Smooth muscle cell (in vitro differentiated cells): Measurements from ENCODE around the gene MCM3AP. TPM values are rescaled to one million over a fixed set of nuclear protein-coding genes. Genes with fewer than 3 reads are reported as not detected.

Experiments
- DNase-seq: peaks from one replicate; lab custom pipeline; 2025; ENCODE audit not compliant: unreplicated experiment; lab: John Stamatoyannopoulos, UW
- H2AFZ ChIP-seq: fragments of 200-600 bp; sonication (generic); 2 replicates; pipeline ENCODE4 v1.6.0; 2016; ENCODE audit warnings: antibody characterized with exemption, low read depth, mild to moderate bottlenecking
- H3F3A ChIP-seq: fragments of 200-600 bp; sonication (generic); 2 replicates; pipeline ENCODE4 v1.6.0; 2017; ENCODE audit warnings: antibody characterized with exemption, low read depth
- H3K27ac ChIP-seq: fragments of 200-600 bp; sonication (generic); 2 replicates; pipeline ENCODE4 v1.5.1; 2016; ENCODE audit warnings: low read depth, mild to moderate bottlenecking
- H3K27me3 ChIP-seq: fragments of 200-600 bp; sonication (generic); 2 replicates; pipeline ENCODE4 v1.6.1; 2016; ENCODE audit warnings: low read depth, mild to moderate bottlenecking
- H3K36me3 ChIP-seq: fragments of 200-600 bp; sonication (generic); 2 replicates; pipeline ENCODE4 v1.5.1; 2016; ENCODE audit warnings: low read depth
- H3K4me1 ChIP-seq: fragments of 200-600 bp; sonication (generic); 2 replicates; pipeline ENCODE4 v1.5.1; 2016; ENCODE audit warnings: low read depth
- H3K4me2 ChIP-seq: fragments of 200-600 bp; sonication (generic); 2 replicates; pipeline ENCODE4 v1.6.0; 2016; ENCODE audit warnings: mild to moderate bottlenecking
- H3K4me3 ChIP-seq: fragments of 200-600 bp; sonication (generic); 2 replicates; pipeline ENCODE4 v1.5.1; 2016; ENCODE audit warnings: mild to moderate bottlenecking
- H3K79me2 ChIP-seq: fragments of 200-600 bp; sonication (generic); 2 replicates; pipeline ENCODE4 v1.6.0; 2016; ENCODE audit warnings: low read depth, mild to moderate bottlenecking
- H3K9ac ChIP-seq: fragments of 200-600 bp; sonication (generic); 2 replicates; pipeline ENCODE4 v1.6.0; 2016; ENCODE audit warnings: low read depth
- H3K9me3 ChIP-seq: fragments of 200-600 bp; sonication (generic); replicated peaks from 2 replicates; pipeline ENCODE4 v1.5.1; 2016; ENCODE audit warnings: low read depth
- H4K20me1 ChIP-seq: fragments of 200-600 bp; sonication (generic); 2 replicates; pipeline ENCODE4 v1.6.0; 2016; ENCODE audit warnings: low read depth
- CTCF ChIP-seq: fragments of 200-600 bp; sonication (generic); IDR thresholded peaks from 2 replicates; pipeline ENCODE4 v1.5.1; 2017; ENCODE audit warnings: borderline replicate concordance, mild to moderate bottlenecking, antibody characterized with exemption; ENCODE audit not compliant: insufficient read depth, poor library complexity, severe bottlenecking
- WGBS: methylation state at CpG from one replicate; pipeline ENCODE4 v1.1.7; 2016; ENCODE audit warnings: low lambda C conversion rate; 5-methylcytosine and 5-hydroxymethylcytosine counted together
- polyA plus RNA-seq: library from polyadenylated mRNA; unstranded; fragments of >200 nt; fragmentation: Nextera tagmentation; extraction: Ambion mirVana; gene quantifications from 2 replicates; pipeline ENCODE4 v1.2.1, GENCODE V29; 2016
- total RNA-seq: library from RNA; depleted of rRNA; stranded (reverse); fragments of >200 nt; gene quantifications from 2 replicates; pipeline ENCODE4 v1.2.3, GENCODE V29; 2014

The MCM3AP gene
- total and polyA plus RNA-seq, 2 experiments from 2014 or later: 39.2 to 51.5 TPM

GRCh38 chr21:46295177-46295770, 9.9 kb upstream of the MCM3AP start:
- H3K9me3 ChIP-seq: no peaks in the 10 kb centered on the region
- peak overlapping the region; percentile 29 for H3K4me2 ChIP-seq
- no peak for TF ChIP-seq CTCF
- peak overlapping the region; percentile 7 for H3K9ac ChIP-seq
- peak overlapping the region; percentile 82 for H3K27ac ChIP-seq
- no peaks in the 10 kb centered on the region for H3K27me3 ChIP-seq
- no peak overlapping the region for H3K4me3 ChIP-seq
- no peak for DNase-seq
- WGBS: 57% methylated on average over 9 of the region's 9 CpGs
- no peaks in the 10 kb centered on the region for H3K36me3 ChIP-seq
- peaks cover 10% of the 10 kb centered on the region for H3K4me1 ChIP-seq
- no peaks in the 10 kb centered on the region for H3K79me2 ChIP-seq
- H2AFZ ChIP-seq: no peak overlapping the region
- no peaks in the 10 kb centered on the region for H3F3A ChIP-seq
- no peaks in the 10 kb centered on the region for H4K20me1 ChIP-seq

- Histone ChIP-seq H3K4me1 (peaks cover 10% of the 10 kb centered on the region), H3K36me3 (no peaks in the 10 kb centered on the region), H4K20me1 (no peaks in the 10 kb centered on the region), H3F3A (no peaks in the 10 kb centered on the region), H3K4me2 (peak overlapping the region; percentile 29), H3K79me2 (no peaks in the 10 kb centered on the region), H2AFZ (no peak overlapping the region), H3K9me3 (no peaks in the 10 kb centered on the region), H3K27me3 (no peaks in the 10 kb centered on the region), H3K9ac (peak overlapping the region; percentile 7), H3K4me3 (no peak overlapping the region), H3K27ac (peak overlapping the region; percentile 82)
- TF ChIP-seq CTCF: no peak
- 48% methylated on average over 10 of the region's 10 CpGs for WGBS
- DNase-seq: no peak
These were observed 9.3 kb upstream of the MCM3AP start for GRCh38 chr21:46294647-46295176.

GRCh38 chr21:46291561-46291960, 6.2 kb upstream of the MCM3AP start:
- H3K9me3 ChIP-seq: no peaks in the 10 kb centered on the region
- no peak for TF ChIP-seq CTCF
- no peak overlapping the region for H3K27ac ChIP-seq
- H3K4me2 ChIP-seq: no peak overlapping the region
- H4K20me1 ChIP-seq: no peaks in the 10 kb centered on the region
- H3K4me1 ChIP-seq: peaks cover 16% of the 10 kb centered on the region
- 100% methylated on average over 2 of the region's 2 CpGs for WGBS
- H3K79me2 ChIP-seq: no peaks in the 10 kb centered on the region
- no peak overlapping the region for H3K9ac ChIP-seq
- H3K4me3 ChIP-seq: no peak overlapping the region
- H3K27me3 ChIP-seq: no peaks in the 10 kb centered on the region
- peaks cover 8% of the 10 kb centered on the region for H3F3A ChIP-seq
- no peak for DNase-seq
- no peak overlapping the region for H2AFZ ChIP-seq
- no peaks in the 10 kb centered on the region for H3K36me3 ChIP-seq
